ENCODE results near the gene SLITRK5. TPM values are rescaled to one million over a fixed set of nuclear protein-coding genes. Genes with fewer than 3 reads are reported as not detected.

SLITRK5 gene, protein sequence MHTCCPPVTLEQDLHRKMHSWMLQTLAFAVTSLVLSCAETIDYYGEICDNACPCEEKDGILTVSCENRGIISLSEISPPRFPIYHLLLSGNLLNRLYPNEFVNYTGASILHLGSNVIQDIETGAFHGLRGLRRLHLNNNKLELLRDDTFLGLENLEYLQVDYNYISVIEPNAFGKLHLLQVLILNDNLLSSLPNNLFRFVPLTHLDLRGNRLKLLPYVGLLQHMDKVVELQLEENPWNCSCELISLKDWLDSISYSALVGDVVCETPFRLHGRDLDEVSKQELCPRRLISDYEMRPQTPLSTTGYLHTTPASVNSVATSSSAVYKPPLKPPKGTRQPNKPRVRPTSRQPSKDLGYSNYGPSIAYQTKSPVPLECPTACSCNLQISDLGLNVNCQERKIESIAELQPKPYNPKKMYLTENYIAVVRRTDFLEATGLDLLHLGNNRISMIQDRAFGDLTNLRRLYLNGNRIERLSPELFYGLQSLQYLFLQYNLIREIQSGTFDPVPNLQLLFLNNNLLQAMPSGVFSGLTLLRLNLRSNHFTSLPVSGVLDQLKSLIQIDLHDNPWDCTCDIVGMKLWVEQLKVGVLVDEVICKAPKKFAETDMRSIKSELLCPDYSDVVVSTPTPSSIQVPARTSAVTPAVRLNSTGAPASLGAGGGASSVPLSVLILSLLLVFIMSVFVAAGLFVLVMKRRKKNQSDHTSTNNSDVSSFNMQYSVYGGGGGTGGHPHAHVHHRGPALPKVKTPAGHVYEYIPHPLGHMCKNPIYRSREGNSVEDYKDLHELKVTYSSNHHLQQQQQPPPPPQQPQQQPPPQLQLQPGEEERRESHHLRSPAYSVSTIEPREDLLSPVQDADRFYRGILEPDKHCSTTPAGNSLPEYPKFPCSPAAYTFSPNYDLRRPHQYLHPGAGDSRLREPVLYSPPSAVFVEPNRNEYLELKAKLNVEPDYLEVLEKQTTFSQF
- total RNA-seq (2021; ENCODE audit: unreplicated experiment): not detected
- polyA plus RNA-seq (2012): not detected in 2 replicates
- not detected for Bru-seq, nascent RNA
- BruChase-seq, experiment 1, labeled RNA remaining after a 6-hour chase: not detected
- percentile 4 among the genes with signal in this experiment for BruChase-seq, experiment 2, labeled RNA remaining after a 2-hour chase
- long read RNA-seq: 0 reads

DNA sequence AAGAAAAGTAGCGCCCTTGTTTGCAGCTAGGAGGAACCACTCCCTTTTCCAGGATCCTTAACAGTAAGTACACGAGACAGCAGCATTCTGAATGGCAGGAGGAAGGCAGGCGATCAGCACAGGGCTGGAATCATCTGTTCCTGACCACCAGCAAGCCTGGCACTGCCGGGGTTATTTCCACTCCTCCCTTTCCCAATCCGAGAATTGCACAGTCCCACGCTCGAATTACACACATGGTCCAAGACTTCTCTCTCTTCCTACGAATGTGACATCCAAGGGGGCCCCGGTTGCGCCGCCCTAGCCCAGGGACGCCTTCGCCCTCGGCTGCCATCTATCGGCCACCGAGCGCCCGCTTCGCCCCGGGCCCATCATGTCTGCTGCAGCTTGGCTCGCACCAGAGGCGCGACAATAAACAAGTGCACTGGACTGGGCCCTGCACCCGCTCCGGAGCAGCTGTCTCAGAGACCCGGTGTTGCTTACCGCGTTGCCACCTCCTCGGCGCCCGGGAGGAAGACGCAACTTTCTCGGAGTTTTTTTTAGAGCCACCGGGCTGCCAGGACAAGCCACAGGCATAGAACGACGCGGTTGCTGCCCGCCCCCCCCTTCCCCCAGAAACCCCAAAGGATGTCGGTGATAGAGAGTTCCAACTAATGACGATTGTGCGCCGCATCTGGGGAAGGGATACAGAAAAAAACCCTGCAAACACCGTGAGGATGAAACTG, at the start of gene SLITRK5:
SLITRK5 (plus strand) TSS at position 341 of the 722 bp plus-strand sequence. CDS start 4,018 bp downstream, outside the sequence.
- H4K20me1 ChIP-seq (ENCODE audit: insufficient read depth): no peaks in the 10 kb centered on the region
- no peak within 1 kb of the TSS for H3K27ac ChIP-seq (ENCODE audit: low read depth, low read length)
- POLR2A ChIA-PET: no interaction called here
- no peak within 1 kb of the TSS for H3K4me2 ChIP-seq (ENCODE audit: low read length)
- no peaks in the 10 kb centered on the region for H3K36me3 ChIP-seq (ENCODE audit: control insufficient read depth in 1 of 2, insufficient read depth in 2 of 2, low read length in 2 of 2)
- no peaks in the 10 kb centered on the region for H3K27me3 ChIP-seq (ENCODE audit: insufficient read depth, low read length)
- DNase-seq (ENCODE audit: low read depth, low spot score) (no peak), ATAC-seq (no peak)
- no peaks in the 10 kb centered on the region for H3K4me1 ChIP-seq (ENCODE audit: control insufficient read depth in 1 of 2, insufficient read depth in 2 of 2, low read length in 2 of 2)
- no peak within 1 kb of the TSS for H3K9ac ChIP-seq (ENCODE audit: low read length)
- H3K4me3 ChIP-seq (replicated peaks in 1 of 2; ENCODE audit: low read depth in 1 of 2, low read length in 2 of 2): no peak within 1 kb of the TSS
- H2AFZ ChIP-seq (ENCODE audit: low read depth, low read length, poor library complexity, severe bottlenecking): no peak within 1 kb of the TSS
- no peaks in the 10 kb centered on the region for H3K9me2 ChIP-seq (ENCODE audit: insufficient read depth)
- intact Hi-C loops (cut with micrococcal nuclease): no loop called here
- TF ChIP-seq JUND (IDR thresholded peaks at IDR 0.05) (no peak), CEBPB (IDR thresholded peaks at IDR 0.05; ENCODE audit: low read depth) (no peak), EZH2phosphoT487 (IDR thresholded peaks at IDR 0.05; ENCODE audit: borderline replicate concordance) (no peak), TCF7L2 (IDR thresholded peaks at IDR 0.05; ENCODE audit: borderline replicate concordance, extremely low read depth, insufficient read depth, insufficient read length) (no peak), CBX3 (IDR thresholded peaks at IDR 0.05; ENCODE audit: low read depth) (no peak), EZH2 (IDR thresholded peaks at IDR 0.05) (no peak), ZFX (IDR thresholded peaks at IDR 0.05) (no peak), POLR2A (IDR thresholded peaks at IDR 0.05; ENCODE audit: borderline replicate concordance, extremely low read depth, insufficient read depth, insufficient read length) (no peak), FOSL1 (IDR thresholded peaks at IDR 0.05; ENCODE audit: low read depth) (no peak), SP1 (IDR thresholded peaks at IDR 0.05; ENCODE audit: low read depth) (no peak), SIN3A (IDR thresholded peaks at IDR 0.05; ENCODE audit: low read depth) (no peak), EGR1 (IDR thresholded peaks at IDR 0.05; ENCODE audit: low read depth) (no peak), SRF (IDR thresholded peaks at IDR 0.05; ENCODE audit: low read depth) (no peak), POLR2AphosphoS5 (IDR thresholded peaks at IDR 0.05; ENCODE audit: low read depth, low read length) (no peak)
- TF ChIP-seq, protein P1, sequence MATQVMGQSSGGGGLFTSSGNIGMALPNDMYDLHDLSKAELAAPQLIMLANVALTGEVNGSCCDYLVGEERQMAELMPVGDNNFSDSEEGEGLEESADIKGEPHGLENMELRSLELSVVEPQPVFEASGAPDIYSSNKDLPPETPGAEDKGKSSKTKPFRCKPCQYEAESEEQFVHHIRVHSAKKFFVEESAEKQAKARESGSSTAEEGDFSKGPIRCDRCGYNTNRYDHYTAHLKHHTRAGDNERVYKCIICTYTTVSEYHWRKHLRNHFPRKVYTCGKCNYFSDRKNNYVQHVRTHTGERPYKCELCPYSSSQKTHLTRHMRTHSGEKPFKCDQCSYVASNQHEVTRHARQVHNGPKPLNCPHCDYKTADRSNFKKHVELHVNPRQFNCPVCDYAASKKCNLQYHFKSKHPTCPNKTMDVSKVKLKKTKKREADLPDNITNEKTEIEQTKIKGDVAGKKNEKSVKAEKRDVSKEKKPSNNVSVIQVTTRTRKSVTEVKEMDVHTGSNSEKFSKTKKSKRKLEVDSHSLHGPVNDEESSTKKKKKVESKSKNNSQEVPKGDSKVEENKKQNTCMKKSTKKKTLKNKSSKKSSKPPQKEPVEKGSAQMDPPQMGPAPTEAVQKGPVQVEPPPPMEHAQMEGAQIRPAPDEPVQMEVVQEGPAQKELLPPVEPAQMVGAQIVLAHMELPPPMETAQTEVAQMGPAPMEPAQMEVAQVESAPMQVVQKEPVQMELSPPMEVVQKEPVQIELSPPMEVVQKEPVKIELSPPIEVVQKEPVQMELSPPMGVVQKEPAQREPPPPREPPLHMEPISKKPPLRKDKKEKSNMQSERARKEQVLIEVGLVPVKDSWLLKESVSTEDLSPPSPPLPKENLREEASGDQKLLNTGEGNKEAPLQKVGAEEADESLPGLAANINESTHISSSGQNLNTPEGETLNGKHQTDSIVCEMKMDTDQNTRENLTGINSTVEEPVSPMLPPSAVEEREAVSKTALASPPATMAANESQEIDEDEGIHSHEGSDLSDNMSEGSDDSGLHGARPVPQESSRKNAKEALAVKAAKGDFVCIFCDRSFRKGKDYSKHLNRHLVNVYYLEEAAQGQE (IDR thresholded peaks at IDR 0.05; ENCODE audit: low read depth): no peak
- TF ChIP-seq, protein P2, sequence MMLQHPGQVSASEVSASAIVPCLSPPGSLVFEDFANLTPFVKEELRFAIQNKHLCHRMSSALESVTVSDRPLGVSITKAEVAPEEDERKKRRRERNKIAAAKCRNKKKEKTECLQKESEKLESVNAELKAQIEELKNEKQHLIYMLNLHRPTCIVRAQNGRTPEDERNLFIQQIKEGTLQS (IDR thresholded peaks at IDR 0.05): no peak
- TF ChIP-seq, protein P3, sequence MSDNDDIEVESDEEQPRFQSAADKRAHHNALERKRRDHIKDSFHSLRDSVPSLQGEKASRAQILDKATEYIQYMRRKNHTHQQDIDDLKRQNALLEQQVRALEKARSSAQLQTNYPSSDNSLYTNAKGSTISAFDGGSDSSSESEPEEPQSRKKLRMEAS (IDR thresholded peaks at IDR 0.05): no peak
- TF ChIP-seq, protein P4, sequence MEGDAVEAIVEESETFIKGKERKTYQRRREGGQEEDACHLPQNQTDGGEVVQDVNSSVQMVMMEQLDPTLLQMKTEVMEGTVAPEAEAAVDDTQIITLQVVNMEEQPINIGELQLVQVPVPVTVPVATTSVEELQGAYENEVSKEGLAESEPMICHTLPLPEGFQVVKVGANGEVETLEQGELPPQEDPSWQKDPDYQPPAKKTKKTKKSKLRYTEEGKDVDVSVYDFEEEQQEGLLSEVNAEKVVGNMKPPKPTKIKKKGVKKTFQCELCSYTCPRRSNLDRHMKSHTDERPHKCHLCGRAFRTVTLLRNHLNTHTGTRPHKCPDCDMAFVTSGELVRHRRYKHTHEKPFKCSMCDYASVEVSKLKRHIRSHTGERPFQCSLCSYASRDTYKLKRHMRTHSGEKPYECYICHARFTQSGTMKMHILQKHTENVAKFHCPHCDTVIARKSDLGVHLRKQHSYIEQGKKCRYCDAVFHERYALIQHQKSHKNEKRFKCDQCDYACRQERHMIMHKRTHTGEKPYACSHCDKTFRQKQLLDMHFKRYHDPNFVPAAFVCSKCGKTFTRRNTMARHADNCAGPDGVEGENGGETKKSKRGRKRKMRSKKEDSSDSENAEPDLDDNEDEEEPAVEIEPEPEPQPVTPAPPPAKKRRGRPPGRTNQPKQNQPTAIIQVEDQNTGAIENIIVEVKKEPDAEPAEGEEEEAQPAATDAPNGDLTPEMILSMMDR (IDR thresholded peaks at IDR 0.05 in 2 of 3, conservative IDR thresholded peaks at IDR 0.05 in 1 of 3; ENCODE audit: borderline replicate concordance in 1 of 3, insufficient read depth in 1 of 3, low read depth in 2 of 3, low read length in 2 of 3): no peak
- BruUV-seq (replicated peaks): no TSS peak
- CTCF ChIA-PET: no interaction called here
- H3K79me2 ChIP-seq (ENCODE audit: insufficient read depth, low read length): no peaks in the 10 kb centered on the region
- no peaks in the 10 kb centered on the region for H3K9me3 ChIP-seq (ENCODE audit: control insufficient read depth in 1 of 2, insufficient read depth in 1 of 2, low read depth in 1 of 2, low read length in 2 of 2)
- RAD21 ChIA-PET (ENCODE audit: low non-redundant PET in 1 of 2, low total read pairs in 2 of 2, uncharacterized antibody in 2 of 2, unreplicated experiment in 2 of 2): no interaction called here
